GM12864 (cell line): Measurements from ENCODE around the gene RNF181.
A peak's percentile ranks its signal among the peaks of the same experiment; 100 is the strongest.
"Not testable (repeated sequence)": the region's sequence is repeated elsewhere in the genome, so short reads cannot be mapped to it uniquely, and the experiment has no call there.

Experiments used
- DNase-seq: peaks from one replicate; pipeline ENCODE4 v3.0.0-alpha.2; 2011; ENCODE audit warnings: low read depth
- H3K4me3 ChIP-seq: 2 replicates; pipeline ENCODE4 v1.5.1; 2011; ENCODE audit warnings: mild to moderate bottlenecking, low read depth, low read length, control low read depth
- CTCF ChIP-seq: IDR thresholded peaks from 2 replicates; pipeline ENCODE4 v1.5.1; 2011; ENCODE audit warnings: low read depth, mild to moderate bottlenecking, moderate library complexity, low read length, control low read depth, inconsistent platforms; ENCODE audit errors: missing control alignments

Gene RNF181

DNA sequence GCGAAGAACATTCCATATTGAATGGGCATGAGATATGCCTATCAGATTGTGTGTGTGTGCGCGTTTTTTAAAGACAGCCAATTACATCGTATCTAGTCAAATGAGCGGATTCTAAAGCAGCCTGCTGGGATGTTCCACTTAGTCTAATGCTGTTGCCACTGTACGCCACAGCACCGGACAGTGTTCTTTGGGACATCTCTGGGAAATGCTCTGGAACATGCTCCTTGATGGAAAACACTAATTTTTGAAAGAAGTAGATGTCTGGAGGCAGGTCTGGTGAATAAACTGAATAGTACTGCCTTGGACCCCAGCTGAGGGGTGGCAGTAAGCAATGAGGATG is 10.5 kb downstream of the RNF181 start:
- no peak for DNase-seq
- TF ChIP-seq CTCF: no peak
- H3K4me3 ChIP-seq: no peak overlapping the region

DNA sequence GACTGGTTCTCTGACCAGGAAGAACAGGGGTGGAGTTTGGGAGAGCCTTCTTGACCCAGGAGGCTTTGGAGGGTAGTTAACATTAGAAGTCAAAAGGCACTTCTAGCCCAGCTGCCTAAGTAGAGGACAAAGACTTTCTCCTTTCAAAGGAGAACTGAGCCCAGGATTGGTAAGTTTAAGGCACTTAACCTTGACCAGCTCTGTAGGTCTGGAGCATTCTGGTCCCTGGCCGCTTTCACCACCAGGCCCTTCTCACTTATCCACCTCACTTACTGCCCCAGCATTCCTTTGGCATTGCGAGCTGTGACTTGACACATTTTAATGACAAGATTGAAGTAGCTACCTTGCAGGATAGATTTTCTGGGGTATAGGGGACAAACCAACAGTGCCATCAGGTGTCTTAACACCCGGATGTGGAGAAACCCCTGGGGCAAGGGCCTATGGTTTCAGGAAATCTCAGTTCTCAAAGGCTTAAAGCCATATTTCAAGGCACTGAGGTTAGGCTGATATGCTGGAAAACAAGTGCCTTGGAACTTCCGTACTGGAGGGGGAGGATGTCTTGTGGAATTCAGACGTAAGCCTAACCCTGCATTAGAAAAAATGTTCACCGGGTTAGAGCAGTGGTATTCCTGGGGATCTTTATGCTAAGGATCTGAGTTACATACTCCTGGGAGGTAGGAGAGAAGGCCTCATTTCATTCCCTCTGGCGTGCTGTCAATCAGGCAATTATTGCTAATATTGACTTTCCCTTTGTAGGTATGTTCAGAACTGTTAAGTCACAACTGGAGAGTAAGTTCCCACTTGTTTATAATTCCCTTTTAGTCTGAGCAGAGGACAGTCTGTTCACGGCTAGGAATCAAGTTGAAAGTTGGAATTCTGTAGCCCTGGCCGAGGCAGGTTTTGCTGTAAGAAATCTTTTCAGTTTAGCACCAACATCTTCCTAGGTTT is 12.0 kb downstream of the RNF181 start:
- H3K4me3 ChIP-seq: no peak overlapping the region
- DNase-seq: no peak
- no peak for TF ChIP-seq CTCF

DNA sequence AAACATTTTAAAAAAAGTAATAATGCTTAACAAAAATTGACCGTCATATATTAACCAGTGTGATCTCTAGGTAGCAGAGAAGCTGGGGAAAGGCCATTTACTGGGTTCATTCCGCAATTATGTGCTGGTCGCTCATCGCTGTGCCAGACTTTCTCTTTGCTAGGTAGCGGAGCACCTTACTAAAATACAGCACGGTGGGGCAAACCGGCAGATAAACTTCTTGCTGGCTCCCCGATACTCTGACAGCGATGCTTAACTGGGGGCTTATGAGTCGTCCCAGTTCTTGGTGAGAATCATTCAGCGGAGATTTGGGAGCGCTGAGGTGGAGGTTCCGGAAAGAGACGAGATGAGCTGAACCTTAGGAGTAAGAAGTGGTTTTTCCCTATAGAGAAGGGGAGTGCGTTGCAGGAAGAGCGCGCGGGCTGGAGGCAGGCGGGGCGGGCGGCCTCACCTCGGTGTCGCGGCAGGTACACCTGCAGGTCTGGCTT is 15.7 kb downstream of the RNF181 start:
- no peak for DNase-seq
- peak overlapping the region; percentile 76 for H3K4me3 ChIP-seq
- no peak for TF ChIP-seq CTCF

- H3K4me3 ChIP-seq: peak within 1 kb of the TSS; percentile 76
- DNase-seq: peak; percentile 68
- no peak for TF ChIP-seq CTCF
These were observed 16.4 kb downstream of the RNF181 start, which contains the start of gene C2orf68 for GRCh38 chr2:85611705-85612587. TSS of gene C2orf68 (minus strand) at chr2:85612066. CDS start at chr2:85611984, 82 bp downstream.

DNA sequence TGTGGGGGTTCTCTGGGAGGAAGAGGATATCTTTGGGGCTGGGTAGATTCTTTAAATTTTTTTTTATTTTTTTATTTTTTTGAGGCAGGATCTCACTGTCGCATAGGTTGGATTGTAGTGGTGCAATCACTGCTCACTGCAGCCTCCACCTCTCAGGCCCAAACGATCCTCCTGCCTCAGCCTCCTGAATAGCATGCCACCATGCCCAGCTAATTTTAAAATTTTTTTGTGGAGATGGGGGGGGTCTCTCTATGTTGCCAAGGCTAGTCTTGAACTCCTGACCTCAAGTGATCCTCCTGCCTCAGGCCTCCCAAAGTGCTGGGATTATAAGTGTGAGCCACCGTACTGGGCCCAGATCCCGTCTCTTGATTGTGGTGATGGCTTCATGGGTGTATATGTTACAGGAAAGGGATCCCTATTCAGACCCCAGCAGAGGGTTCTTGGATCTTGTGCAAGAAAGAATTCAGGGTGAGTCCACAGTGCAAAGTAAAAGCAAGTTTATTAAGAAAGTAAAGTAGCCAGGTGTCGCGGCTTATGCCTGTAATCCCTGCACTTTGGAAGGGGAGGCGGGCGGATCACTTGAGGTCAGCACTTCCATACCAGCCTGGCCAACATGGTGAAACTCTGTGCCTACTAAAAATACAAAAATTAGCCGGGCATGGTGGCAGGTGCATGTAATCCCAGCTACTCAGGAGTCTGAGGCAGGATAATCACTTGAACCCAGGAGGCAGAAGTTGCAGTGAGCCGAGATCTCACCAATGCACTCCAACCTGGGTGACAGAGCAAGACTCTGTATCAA is 18.4 kb downstream of the RNF181 start:
- no peak for TF ChIP-seq CTCF
- no peak overlapping the region for H3K4me3 ChIP-seq
- no peak for DNase-seq

DNA sequence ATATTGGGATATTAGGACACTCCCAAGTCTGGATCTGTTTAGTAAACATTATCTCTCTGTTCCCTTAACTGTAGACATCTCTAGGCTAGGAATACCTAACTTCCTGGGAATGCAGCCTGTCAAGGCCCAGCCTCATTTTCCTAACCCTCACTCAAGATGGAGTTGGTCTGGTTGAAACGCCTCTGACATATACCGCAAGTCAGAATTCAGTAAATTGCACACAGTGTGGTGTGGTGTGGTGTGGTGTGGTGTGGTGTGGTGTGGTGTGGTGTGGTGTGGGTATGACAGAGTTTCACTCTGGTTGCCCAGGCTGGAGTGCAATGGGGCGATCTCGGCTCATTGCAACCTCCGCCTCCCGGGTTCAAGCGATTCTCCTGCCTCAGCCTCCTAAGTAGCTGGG is 19.2 kb downstream of the RNF181 start:
- not testable (repeated sequence) for DNase-seq, H3K4me3 ChIP-seq
